ENCODE results near the gene CSRP1. TPM values are rescaled to one million over a fixed set of nuclear protein-coding genes. Genes with fewer than 3 reads are reported as not detected.

Gene CSRP1
- total RNA-seq, 1 donor from 2014 or later, result 729 TPM

DNA sequence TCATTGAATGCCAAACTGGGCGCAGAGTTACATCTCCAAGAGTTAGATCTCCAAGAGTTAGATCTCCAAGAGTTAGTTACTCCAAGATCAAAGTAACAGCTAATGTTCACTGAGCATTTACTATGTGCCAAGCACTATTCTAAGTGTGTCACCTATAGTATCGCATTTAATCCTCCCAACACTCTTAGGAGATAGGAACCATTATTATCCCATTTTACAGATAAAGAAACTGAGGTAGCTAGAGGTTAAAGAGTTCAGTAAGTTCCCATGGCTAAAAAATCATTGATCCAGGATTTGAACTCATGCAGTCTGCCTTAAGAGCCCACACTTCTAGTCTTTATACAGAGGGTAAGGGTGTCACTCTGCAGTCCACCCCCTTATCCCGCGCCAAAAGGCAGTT lies 30.5 kb upstream of the CSRP1 start:
- Histone ChIP-seq H3K36me3 (no peaks in the 10 kb centered on the region), H3K9me3 (no peaks in the 10 kb centered on the region), H3K4me3 (no peak overlapping the region), H3K27me3 (no peaks in the 10 kb centered on the region), H3K4me1 (peaks cover 68% of the 10 kb centered on the region), H3K27ac (peak overlapping the region; percentile 90)
- intact Hi-C loops (cut with DNase I), result loop anchor here (5.0 to 10.0 kb wide), 3 partner anchors 55 to 417 kb away; partner anchors contain the start of gene TIMM17A
- no peak for DNase-seq (ENCODE audit: extremely low spot score in 2 of 2)
- TF ChIP-seq POLR2A (IDR thresholded peaks at IDR 0.05) (no peak), POLR2AphosphoS5 (IDR thresholded peaks at IDR 0.05; ENCODE audit: insufficient read depth in 1 of 2, low read depth in 1 of 2) (no peak), CTCF (IDR thresholded peaks at IDR 0.05) (no peak)

- Histone ChIP-seq H3K9me3 (no peaks in the 10 kb centered on the region), H3K4me3 (peak overlapping the region in 1 of 2 donors; percentile 1), H3K27ac (peak overlapping the region; percentile 90), H3K4me1 (peaks cover 68% of the 10 kb centered on the region), H3K27me3 (no peaks in the 10 kb centered on the region), H3K36me3 (no peaks in the 10 kb centered on the region)
- intact Hi-C loops (cut with DNase I), result loop anchor here (5.0 to 10.0 kb wide), 3 partner anchors 55 to 418 kb away; partner anchors contain the start of gene TIMM17A
- no peak for TF ChIP-seq POLR2A (IDR thresholded peaks at IDR 0.05)
- no peak for TF ChIP-seq CTCF (IDR thresholded peaks at IDR 0.05)
- TF ChIP-seq POLR2AphosphoS5 (IDR thresholded peaks at IDR 0.05; ENCODE audit: insufficient read depth in 1 of 2, low read depth in 1 of 2), result no peak
- no peak for DNase-seq (ENCODE audit: extremely low spot score in 2 of 2)
These were observed 30.1 kb upstream of the CSRP1 start for GRCh38 chr1:201537028-201537427.

- Histone ChIP-seq H3K4me1 (peaks cover 68% of the 10 kb centered on the region), H3K36me3 (no peaks in the 10 kb centered on the region), H3K27ac (peak overlapping the region; percentile 90), H3K4me3 (peak overlapping the region in 1 of 2 donors; percentile 1), H3K27me3 (no peaks in the 10 kb centered on the region), H3K9me3 (no peaks in the 10 kb centered on the region)
- intact Hi-C loops (cut with DNase I), result loop anchor here (5.0 to 10.0 kb wide), 3 partner anchors 56 to 418 kb away; partner anchors contain the start of gene TIMM17A
- DNase-seq (ENCODE audit: extremely low spot score in 2 of 2), result peak in 1 of 2 donors; percentile 93
- TF ChIP-seq POLR2AphosphoS5 (IDR thresholded peaks at IDR 0.05; ENCODE audit: insufficient read depth in 1 of 2, low read depth in 1 of 2) (peak; percentile 18 to 27), POLR2A (IDR thresholded peaks at IDR 0.05) (no peak), CTCF (IDR thresholded peaks at IDR 0.05) (no peak)
These were observed 29.6 kb upstream of the CSRP1 start for GRCh38 chr1:201536558-201536957.

DNA sequence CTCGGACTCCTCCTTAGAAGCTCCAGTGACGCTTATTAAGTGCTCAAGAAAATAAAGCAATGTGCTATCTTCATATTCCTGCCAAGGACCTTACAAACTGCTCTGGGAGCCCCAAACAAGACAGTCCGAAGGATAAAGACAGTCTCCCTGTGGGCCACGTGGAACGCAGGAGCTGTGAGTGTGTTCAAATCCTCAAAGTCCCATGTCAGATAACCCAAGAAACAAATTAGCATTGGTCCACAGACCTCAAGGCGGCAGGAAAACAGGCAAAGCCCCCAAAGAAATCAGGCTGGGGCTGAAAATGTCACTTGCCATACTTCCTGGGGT lies 29.0 kb upstream of the CSRP1 start:
- Histone ChIP-seq H3K36me3 (no peaks in the 10 kb centered on the region), H3K4me3 (no peak overlapping the region), H3K9me3 (no peaks in the 10 kb centered on the region), H3K4me1 (peaks cover 69% of the 10 kb centered on the region), H3K27me3 (no peaks in the 10 kb centered on the region), H3K27ac (peak overlapping the region; percentile 90)
- TF ChIP-seq POLR2A (IDR thresholded peaks at IDR 0.05) (no peak), CTCF (IDR thresholded peaks at IDR 0.05) (no peak), POLR2AphosphoS5 (IDR thresholded peaks at IDR 0.05; ENCODE audit: insufficient read depth in 1 of 2, low read depth in 1 of 2) (no peak)
- no peak for DNase-seq (ENCODE audit: extremely low spot score in 2 of 2)
- intact Hi-C loops (cut with DNase I), result loop anchor here (5.0 to 10.0 kb wide), 3 partner anchors 56 to 419 kb away; partner anchors contain the start of gene TIMM17A

DNA sequence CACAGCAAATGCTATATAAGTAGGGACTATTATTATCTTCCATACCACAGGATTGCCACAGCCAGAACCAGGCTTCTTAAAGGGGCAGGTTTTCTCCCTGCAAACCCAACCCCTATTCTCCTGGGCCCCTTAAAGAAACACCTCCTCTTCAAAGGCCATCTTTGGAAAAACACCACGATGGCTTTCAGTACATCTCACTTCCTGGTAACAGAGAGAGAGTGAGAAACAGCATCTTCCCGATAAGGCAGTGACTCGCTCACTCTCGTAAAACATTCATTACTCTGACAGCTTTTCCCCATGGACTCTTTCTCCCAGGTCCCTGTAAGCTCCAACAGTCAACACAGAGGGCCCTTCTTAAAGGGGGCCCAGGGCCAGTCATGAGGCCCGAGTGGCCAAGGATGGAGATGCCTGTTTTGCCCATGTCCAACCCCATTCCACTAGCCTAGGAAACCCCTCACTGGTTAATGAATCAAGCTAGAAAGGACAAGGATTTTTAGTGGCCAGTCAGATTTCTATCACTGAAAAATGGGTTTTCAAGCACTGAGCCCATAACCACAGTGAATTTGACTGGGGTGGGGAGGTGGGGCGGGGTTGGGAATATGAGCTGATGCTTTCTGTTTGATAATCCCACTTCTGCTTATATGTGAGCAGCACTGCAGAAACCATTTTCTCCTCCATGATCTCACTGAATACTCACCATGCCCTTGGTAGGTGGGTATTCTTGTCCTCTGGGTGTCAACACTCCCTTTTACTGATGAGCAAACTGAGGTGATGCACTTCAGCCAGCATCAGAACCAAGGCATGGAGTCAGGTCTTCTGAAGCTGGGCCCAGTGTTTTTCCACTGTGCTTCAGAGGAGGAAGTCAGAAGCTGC lies 28.4 kb upstream of the CSRP1 start:
- intact Hi-C loops (cut with DNase I), result loop anchor here (5.0 to 10.0 kb wide), 3 partner anchors 57 to 420 kb away; partner anchors contain the start of gene TIMM17A
- H3K9me3 ChIP-seq, result no peaks in the 10 kb centered on the region
- no peaks in the 10 kb centered on the region for H3K27me3 ChIP-seq
- no peak overlapping the region for H3K4me3 ChIP-seq
- peaks cover 69% of the 10 kb centered on the region for H3K4me1 ChIP-seq
- DNase-seq (ENCODE audit: extremely low spot score in 2 of 2), result no peak
- H3K36me3 ChIP-seq, result no peaks in the 10 kb centered on the region
- peak overlapping the region; percentile 90 for H3K27ac ChIP-seq
- TF ChIP-seq POLR2AphosphoS5 (IDR thresholded peaks at IDR 0.05; ENCODE audit: insufficient read depth in 1 of 2, low read depth in 1 of 2), result peak in 1 of 2 donors; percentile 77
- TF ChIP-seq CTCF (IDR thresholded peaks at IDR 0.05), result no peak
